SU-DHL-6 (cell line): ENCODE data around the gene CYCS.
"Not testable (repeated sequence)": the region's sequence is repeated elsewhere in the genome, so short reads cannot be mapped to it uniquely, and the experiment has no call there.

ENCODE experiments used
- H2AFZ ChIP-seq: fragments of 200-600 bp; sonication (generic); 2 replicates; pipeline ENCODE4 v1.6.1; 2014; ENCODE audit warnings: low read depth, mild to moderate bottlenecking, moderate library complexity, mixed read lengths, antibody characterized with exemption, low read length; ENCODE audit not compliant: severe bottlenecking
- H3F3A ChIP-seq: fragments of 200-600 bp; shearing (Covaris generic); 2 replicates; pipeline ENCODE4 v1.6.0; 2016; ENCODE audit warnings: antibody characterized with exemption, mild to moderate bottlenecking; ENCODE audit not compliant: insufficient read depth
- H3K27ac ChIP-seq: fragments of 200-600 bp; sonication (generic); 2 replicates; pipeline ENCODE4 v1.5.1; 2016; ENCODE audit warnings: low read depth, mild to moderate bottlenecking, low read length, moderate library complexity, mixed read lengths
- H3K27me3 ChIP-seq: fragments of 200-600 bp; sonication (generic), shearing (Covaris generic); 2 replicates; pipeline ENCODE4 v1.6.0; 2014; ENCODE audit warnings: mild to moderate bottlenecking, low read length
- H3K36me3 ChIP-seq: fragments of 200-600 bp; sonication (generic); 2 replicates; pipeline ENCODE4 v1.6.1; 2014; ENCODE audit warnings: mild to moderate bottlenecking, low read length, mixed read lengths
- H3K4me2 ChIP-seq: fragments of 300-600, 200-600 bp; shearing (Covaris generic), sonication (generic); 2 replicates; pipeline ENCODE4 v1.6.0; 2014; ENCODE audit warnings: low read length, low read depth, mild to moderate bottlenecking; ENCODE audit not compliant: poor library complexity, severe bottlenecking
- H3K4me3 ChIP-seq: fragments of 200-600 bp; sonication (generic); 2 replicates; pipeline ENCODE4 v1.5.1; 2014; ENCODE audit warnings: antibody characterized with exemption, low read length, mild to moderate bottlenecking, mixed read lengths; ENCODE audit not compliant: insufficient read depth, poor library complexity, severe bottlenecking
- H3K79me2 ChIP-seq: fragments of 200-600 bp; sonication (generic); 2 replicates; pipeline ENCODE4 v1.6.1; 2014; ENCODE audit warnings: mild to moderate bottlenecking, low read length, moderate library complexity; ENCODE audit not compliant: insufficient read depth
- H3K9ac ChIP-seq: fragments of 200-600 bp; sonication (generic); 2 replicates; pipeline ENCODE4 v1.7.0; 2014; ENCODE audit warnings: mild to moderate bottlenecking, low read length
- H3K9me2 ChIP-seq: fragments of 200-600 bp; sonication (generic); replicated peaks from 2 replicates; pipeline ENCODE4 v1.6.1; 2014; ENCODE audit warnings: low read length; ENCODE audit not compliant: insufficient read depth
- H3K9me3 ChIP-seq: fragments of 200-600 bp; sonication (generic); 2 replicates; pipeline ENCODE4 v1.6.1; 2014; ENCODE audit warnings: low read length, mixed read lengths; ENCODE audit not compliant: insufficient read depth
- H4K20me1 ChIP-seq: fragments of 200-600 bp; sonication (generic); 2 replicates; pipeline ENCODE4 v1.6.1; 2014; ENCODE audit warnings: low read depth, mild to moderate bottlenecking, antibody characterized with exemption, low read length, moderate library complexity, mixed read lengths
- EZH2phosphoT487 ChIP-seq: fragments of 200-600 bp; sonication (generic), shearing (Covaris generic); conservative IDR thresholded peaks from 2 replicates; pipeline ENCODE4 v1.6.1; 2018; ENCODE audit warnings: mild to moderate bottlenecking, antibody characterized with exemption, low read length, moderate library complexity, mixed read lengths
- TF ChIP-seq, protein P1 (sequence below): fragments of 200-600 bp; sonication (generic); IDR thresholded peaks from one replicate; pipeline ENCODE4 v1.5.1; 2017; ENCODE audit warnings: antibody characterized with exemption, mild to moderate bottlenecking, low read length, moderate library complexity; ENCODE audit not compliant: insufficient read depth, poor library complexity, severe bottlenecking

Gene CYCS

DNA sequence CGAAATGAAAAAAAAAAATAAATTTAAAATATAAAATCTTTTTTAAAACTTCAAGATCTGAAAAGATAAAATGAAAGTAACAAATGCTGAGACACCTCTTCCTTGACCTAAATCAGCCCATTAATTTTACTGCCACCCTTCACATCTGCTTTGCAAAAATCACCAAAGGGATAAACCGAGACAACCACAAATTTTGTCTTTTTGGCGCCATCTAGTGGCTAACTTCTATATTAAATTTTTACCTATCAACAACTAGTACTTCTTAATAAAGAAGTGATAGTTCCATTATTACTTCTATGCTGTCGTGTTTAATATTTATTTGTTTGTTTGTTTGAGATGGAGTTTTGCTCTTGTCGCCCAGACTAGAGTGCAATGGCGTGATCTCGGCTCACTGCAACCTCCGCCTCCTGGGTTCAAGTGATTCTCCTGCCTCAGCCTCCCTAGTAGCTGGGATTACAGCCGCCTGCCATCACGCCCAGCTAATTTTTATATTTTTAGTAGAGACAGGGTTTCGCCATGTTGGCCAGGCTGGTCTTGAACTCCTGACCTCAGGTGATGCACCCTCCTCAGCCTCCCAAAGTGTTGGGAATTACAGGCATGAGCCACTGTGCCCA lies 35.0 kb upstream of the CYCS start:
- H3K36me3 ChIP-seq, H3K27me3 ChIP-seq, H3K4me2 ChIP-seq, H3K9ac ChIP-seq, H3K79me2 ChIP-seq, H2AFZ ChIP-seq, H3K4me3 ChIP-seq, H4K20me1 ChIP-seq, H3K27ac ChIP-seq, H3K9me2 ChIP-seq, H3K9me3 ChIP-seq, H3F3A ChIP-seq: not testable (repeated sequence)
- TF ChIP-seq, protein P1, sequence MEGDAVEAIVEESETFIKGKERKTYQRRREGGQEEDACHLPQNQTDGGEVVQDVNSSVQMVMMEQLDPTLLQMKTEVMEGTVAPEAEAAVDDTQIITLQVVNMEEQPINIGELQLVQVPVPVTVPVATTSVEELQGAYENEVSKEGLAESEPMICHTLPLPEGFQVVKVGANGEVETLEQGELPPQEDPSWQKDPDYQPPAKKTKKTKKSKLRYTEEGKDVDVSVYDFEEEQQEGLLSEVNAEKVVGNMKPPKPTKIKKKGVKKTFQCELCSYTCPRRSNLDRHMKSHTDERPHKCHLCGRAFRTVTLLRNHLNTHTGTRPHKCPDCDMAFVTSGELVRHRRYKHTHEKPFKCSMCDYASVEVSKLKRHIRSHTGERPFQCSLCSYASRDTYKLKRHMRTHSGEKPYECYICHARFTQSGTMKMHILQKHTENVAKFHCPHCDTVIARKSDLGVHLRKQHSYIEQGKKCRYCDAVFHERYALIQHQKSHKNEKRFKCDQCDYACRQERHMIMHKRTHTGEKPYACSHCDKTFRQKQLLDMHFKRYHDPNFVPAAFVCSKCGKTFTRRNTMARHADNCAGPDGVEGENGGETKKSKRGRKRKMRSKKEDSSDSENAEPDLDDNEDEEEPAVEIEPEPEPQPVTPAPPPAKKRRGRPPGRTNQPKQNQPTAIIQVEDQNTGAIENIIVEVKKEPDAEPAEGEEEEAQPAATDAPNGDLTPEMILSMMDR: peak; percentile 64

DNA sequence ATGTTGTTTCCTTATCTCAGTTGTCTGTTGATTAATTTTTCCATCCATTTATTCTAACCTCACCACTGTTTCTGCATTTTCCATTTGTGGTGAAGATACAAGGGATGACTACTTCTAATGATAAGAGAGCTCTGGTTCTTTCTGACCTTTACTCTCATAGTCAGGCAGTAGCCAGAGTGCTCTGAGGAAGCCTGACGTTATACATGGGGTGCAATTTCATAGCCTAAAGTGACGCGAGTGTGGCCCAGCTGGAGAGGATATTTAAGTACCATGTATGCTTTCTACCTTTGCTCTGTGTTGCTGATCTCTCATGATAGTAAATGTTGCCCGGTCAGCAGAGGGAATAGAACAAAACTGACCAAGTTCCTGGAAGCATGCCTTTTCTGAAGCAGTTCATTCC lies 33.9 kb upstream of the CYCS start:
- H3F3A ChIP-seq: peaks cover 8% of the 10 kb centered on the region
- TF ChIP-seq, protein P1: no peak
- no peak for TF ChIP-seq EZH2phosphoT487
- no peaks in the 10 kb centered on the region for H3K79me2 ChIP-seq
- H3K36me3 ChIP-seq: no peaks in the 10 kb centered on the region
- H3K4me2 ChIP-seq: no peak overlapping the region
- H3K9me3 ChIP-seq: no peaks in the 10 kb centered on the region
- no peaks in the 10 kb centered on the region for H4K20me1 ChIP-seq
- no peaks in the 10 kb centered on the region for H3K27me3 ChIP-seq
- H3K9ac ChIP-seq: no peak overlapping the region
- H3K4me3 ChIP-seq: no peak overlapping the region
- no peaks in the 10 kb centered on the region for H3K9me2 ChIP-seq
- no peak overlapping the region for H2AFZ ChIP-seq
- H3K27ac ChIP-seq: no peak overlapping the region

DNA sequence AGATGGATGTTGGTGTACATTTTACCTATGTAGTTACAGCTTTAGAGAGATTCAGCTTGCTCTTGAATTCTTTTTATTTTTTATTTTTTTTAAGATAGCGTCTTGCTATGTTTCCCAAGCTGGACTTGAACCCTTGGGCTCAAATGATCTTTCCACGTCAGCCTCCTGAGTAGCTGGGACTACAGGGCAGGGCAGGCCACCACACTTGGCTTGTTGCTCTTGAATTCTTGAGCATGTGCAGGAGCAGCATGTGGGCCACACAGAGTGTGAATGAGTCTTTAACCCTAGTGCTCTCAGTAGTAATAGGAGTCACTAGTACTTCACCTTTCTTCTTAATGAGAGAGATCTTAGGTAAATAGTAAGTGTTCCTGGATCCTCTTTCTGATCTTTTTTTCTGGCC lies 26.7 kb upstream of the CYCS start:
- Histone ChIP-seq H2AFZ (no peak overlapping the region), H3F3A (no peaks in the 10 kb centered on the region), H3K4me3 (no peak overlapping the region), H3K27ac (no peak overlapping the region), H3K9me2 (no peaks in the 10 kb centered on the region), H3K27me3 (no peaks in the 10 kb centered on the region), H3K9ac (no peak overlapping the region), H4K20me1 (no peaks in the 10 kb centered on the region), H3K36me3 (no peaks in the 10 kb centered on the region), H3K79me2 (no peaks in the 10 kb centered on the region), H3K4me2 (no peak overlapping the region), H3K9me3 (no peaks in the 10 kb centered on the region)
- TF ChIP-seq EZH2phosphoT487: no peak
- TF ChIP-seq, protein P1: no peak
